PFSK-1 (cell line): Measurements from ENCODE around the gene HOATZ.

Source experiments
- POLR2AphosphoS5 ChIP-seq: IDR thresholded peaks from 2 replicates; pipeline ENCODE4 v1.6.1; 2012; ENCODE audit warnings: low read depth, mild to moderate bottlenecking, control low read depth, low read length, moderate library complexity
- SIN3A ChIP-seq: IDR thresholded peaks from 2 replicates; pipeline ENCODE4 v1.6.1; 2012; ENCODE audit warnings: mild to moderate bottlenecking, low read length, moderate library complexity, borderline replicate concordance; ENCODE audit not compliant: insufficient read depth
- TAF1 ChIP-seq: IDR thresholded peaks from 2 replicates; pipeline ENCODE4 v1.6.1; 2012; ENCODE audit warnings: low read length, control low read depth, borderline replicate concordance; ENCODE audit not compliant: insufficient read depth
- TF ChIP-seq, protein P1 (sequence below), 2 experiments: IDR thresholded peaks; 2 replicates each; pipeline versions ENCODE4 v1.6.1 to v1.8.0; 2011 to 2012; ENCODE audit warnings: low read depth in 2 of 2, low read length in 2 of 2, control low read depth in 1 of 2, inconsistent platforms in 1 of 2, mild to moderate bottlenecking in 1 of 2, moderate library complexity in 1 of 2; ENCODE audit not compliant: insufficient read depth in 1 of 2

DNA sequence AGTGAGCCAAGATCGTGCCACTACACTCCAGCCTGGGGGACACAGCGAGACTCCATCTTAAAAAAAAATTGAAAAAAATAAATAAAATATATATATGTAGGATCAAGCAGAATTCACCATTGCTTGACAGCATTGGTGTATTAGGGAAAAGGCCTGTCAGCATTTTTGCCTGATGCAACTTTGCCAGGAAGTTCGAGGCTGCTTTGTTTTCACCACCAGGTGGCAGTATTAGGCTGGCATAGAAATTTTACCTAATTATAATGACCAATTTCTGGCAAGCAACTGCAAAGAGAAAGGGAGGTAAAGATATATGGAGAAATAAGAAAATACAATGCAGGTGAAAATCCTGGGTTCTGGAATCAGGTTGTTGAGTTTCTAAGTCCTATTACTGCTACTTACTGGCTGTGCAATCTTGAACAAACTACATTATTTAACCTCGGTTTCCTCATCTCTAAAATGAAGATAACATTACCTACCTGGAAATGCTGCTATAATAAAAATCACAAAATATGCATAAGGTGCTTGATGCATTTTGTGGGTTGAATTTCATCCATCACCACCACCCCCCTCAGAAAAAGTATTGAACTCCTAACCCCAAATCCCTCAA, 50.6 kb downstream of the HOATZ start:
- no peak for TF ChIP-seq POLR2AphosphoS5
- TF ChIP-seq TAF1 = no peak
- TF ChIP-seq SIN3A = no peak
- TF ChIP-seq, protein P1, sequence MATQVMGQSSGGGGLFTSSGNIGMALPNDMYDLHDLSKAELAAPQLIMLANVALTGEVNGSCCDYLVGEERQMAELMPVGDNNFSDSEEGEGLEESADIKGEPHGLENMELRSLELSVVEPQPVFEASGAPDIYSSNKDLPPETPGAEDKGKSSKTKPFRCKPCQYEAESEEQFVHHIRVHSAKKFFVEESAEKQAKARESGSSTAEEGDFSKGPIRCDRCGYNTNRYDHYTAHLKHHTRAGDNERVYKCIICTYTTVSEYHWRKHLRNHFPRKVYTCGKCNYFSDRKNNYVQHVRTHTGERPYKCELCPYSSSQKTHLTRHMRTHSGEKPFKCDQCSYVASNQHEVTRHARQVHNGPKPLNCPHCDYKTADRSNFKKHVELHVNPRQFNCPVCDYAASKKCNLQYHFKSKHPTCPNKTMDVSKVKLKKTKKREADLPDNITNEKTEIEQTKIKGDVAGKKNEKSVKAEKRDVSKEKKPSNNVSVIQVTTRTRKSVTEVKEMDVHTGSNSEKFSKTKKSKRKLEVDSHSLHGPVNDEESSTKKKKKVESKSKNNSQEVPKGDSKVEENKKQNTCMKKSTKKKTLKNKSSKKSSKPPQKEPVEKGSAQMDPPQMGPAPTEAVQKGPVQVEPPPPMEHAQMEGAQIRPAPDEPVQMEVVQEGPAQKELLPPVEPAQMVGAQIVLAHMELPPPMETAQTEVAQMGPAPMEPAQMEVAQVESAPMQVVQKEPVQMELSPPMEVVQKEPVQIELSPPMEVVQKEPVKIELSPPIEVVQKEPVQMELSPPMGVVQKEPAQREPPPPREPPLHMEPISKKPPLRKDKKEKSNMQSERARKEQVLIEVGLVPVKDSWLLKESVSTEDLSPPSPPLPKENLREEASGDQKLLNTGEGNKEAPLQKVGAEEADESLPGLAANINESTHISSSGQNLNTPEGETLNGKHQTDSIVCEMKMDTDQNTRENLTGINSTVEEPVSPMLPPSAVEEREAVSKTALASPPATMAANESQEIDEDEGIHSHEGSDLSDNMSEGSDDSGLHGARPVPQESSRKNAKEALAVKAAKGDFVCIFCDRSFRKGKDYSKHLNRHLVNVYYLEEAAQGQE (IDR thresholded peaks at IDR 0.05; ENCODE audit: insufficient read depth in 1 of 2, low read depth in 2 of 2, low read length in 2 of 2) = no peak
